ENCODE measurements around the gene PHOX2A.

GRCh38 chr11:72278905-72279304 lies 34.9 kb upstream of the PHOX2A start:
- TF ChIP-seq CTCF (IDR thresholded peaks at IDR 0.05; ENCODE audit: insufficient read depth, low read length): no peak
- no peak for TF ChIP-seq GABPA (IDR thresholded peaks at IDR 0.05; ENCODE audit: low read depth)
- no peak for TF ChIP-seq REST (IDR thresholded peaks at IDR 0.05; ENCODE audit: insufficient replicate concordance, low read depth)
- no peak for TF ChIP-seq SPI1 (IDR thresholded peaks at IDR 0.05; ENCODE audit: borderline replicate concordance, low read depth)
